Measurements from ENCODE around the gene MFSD2B. TPM values are rescaled to one million over a fixed set of nuclear protein-coding genes. Genes with fewer than 3 reads are reported as not detected.
"Not testable (repeated sequence)": the region's sequence is repeated elsewhere in the genome, so short reads cannot be mapped to it uniquely, and the experiment has no call there.

MFSD2B gene
- total RNA-seq, 1 donor from 2014 or later, result not detected

- DNase-seq (ENCODE audit: low read depth) (no peak), FAIRE-seq (no peak)
- H3K4me3 ChIP-seq (ENCODE audit: low read depth, low read length), result no peak overlapping the region
- no peaks in the 10 kb centered on the region for H3K27me3 ChIP-seq (ENCODE audit: control insufficient read depth, insufficient read depth, low read length)
- H3K36me3 ChIP-seq (ENCODE audit: control insufficient read depth, insufficient read depth, low read length), result no peaks in the 10 kb centered on the region
- no peak for TF ChIP-seq CTCF (IDR thresholded peaks at IDR 0.05; ENCODE audit: insufficient read depth, low read length, severe bottlenecking)
These were observed 16.3 kb downstream of the MFSD2B start for GRCh38 chr2:24026233-24026632.

- FAIRE-seq, result no peak
- TF ChIP-seq CTCF (IDR thresholded peaks at IDR 0.05; ENCODE audit: insufficient read depth, low read length, severe bottlenecking), result no peak
- H3K27me3 ChIP-seq (ENCODE audit: control insufficient read depth, insufficient read depth, low read length), result no peaks in the 10 kb centered on the region
- peaks cover 4% of the 10 kb centered on the region for H3K36me3 ChIP-seq (ENCODE audit: control insufficient read depth, insufficient read depth, low read length)
- no peak for DNase-seq (ENCODE audit: low read depth)
- H3K4me3 ChIP-seq (ENCODE audit: low read depth, low read length), result no peak overlapping the region
These were observed 29.1 kb downstream of the MFSD2B start for GRCh38 chr2:24038786-24039499.

- no peak for FAIRE-seq
- no peak for TF ChIP-seq CTCF (IDR thresholded peaks at IDR 0.05; ENCODE audit: insufficient read depth, low read length, severe bottlenecking)
These were observed 30.6 kb downstream of the MFSD2B start for GRCh38 chr2:24040511-24040910.

GRCh38 chr2:24043133-24043532 lies 33.2 kb downstream of the MFSD2B start:
- DNase-seq (ENCODE audit: low read depth); H3K36me3 ChIP-seq (ENCODE audit: control insufficient read depth, insufficient read depth, low read length); H3K27me3 ChIP-seq (ENCODE audit: control insufficient read depth, insufficient read depth, low read length); H3K4me3 ChIP-seq (ENCODE audit: low read depth, low read length); FAIRE-seq: not testable (repeated sequence)

More at GRCh38 chr2:24040511-24040910, 30.6 kb downstream of the MFSD2B start:
- no peaks in the 10 kb centered on the region for H3K27me3 ChIP-seq (ENCODE audit: control insufficient read depth, insufficient read depth, low read length)
- H3K4me3 ChIP-seq (ENCODE audit: low read depth, low read length), result no peak overlapping the region
- H3K36me3 ChIP-seq (ENCODE audit: control insufficient read depth, insufficient read depth, low read length), result peaks cover 4% of the 10 kb centered on the region
- no peak for DNase-seq (ENCODE audit: low read depth)

- Histone ChIP-seq H3K4me3 (ENCODE audit: low read depth, low read length) (no peak overlapping the region), H3K36me3 (ENCODE audit: control insufficient read depth, insufficient read depth, low read length) (no peaks in the 10 kb centered on the region)
- no peak for FAIRE-seq
These were observed 35.9 kb downstream of the MFSD2B start for GRCh38 chr2:24045511-24046508.

More at GRCh38 chr2:24045511-24046508, 35.9 kb downstream of the MFSD2B start:
- no peaks in the 10 kb centered on the region for H3K27me3 ChIP-seq (ENCODE audit: control insufficient read depth, insufficient read depth, low read length)
- no peak for TF ChIP-seq CTCF (IDR thresholded peaks at IDR 0.05; ENCODE audit: insufficient read depth, low read length, severe bottlenecking)
- DNase-seq (ENCODE audit: low read depth), result no peak
